Uterus (tissue), 2 donors: ENCODE data around the gene ARHGEF10L.

Experiments
- CTCF ChIP-seq, 4 experiments: fragments of 200-600 bp in 2 of 4; fragments of 450-650 bp in 2 of 4; sonication (generic) in 2 of 4; IDR thresholded peaks; one replicate each; pipeline ENCODE4 v1.5.1; 2016 to 2019; ENCODE audit warnings: antibody characterized with exemption in 4 of 4, mild to moderate bottlenecking in 2 of 4, moderate library complexity in 1 of 4
- POLR2A ChIP-seq, 2 donors: fragments of 450-650 bp; IDR thresholded peaks; one replicate each; pipeline ENCODE4 v1.6.1; 2016; ENCODE audit warnings: antibody characterized with exemption in 2 of 2, mild to moderate bottlenecking in 1 of 2, moderate library complexity in 1 of 2

- TF ChIP-seq CTCF (IDR thresholded peaks at IDR 0.05) (no peak), POLR2A (IDR thresholded peaks at IDR 0.05) (no peak)
Measured at GRCh38 chr1:17535300-17535936, 4.1 kb upstream of the ARHGEF10L start.
